ENCODE results near the gene DOLPP1. TPM values are rescaled to one million over a fixed set of nuclear protein-coding genes. Genes with fewer than 3 reads are reported as not detected.

The DOLPP1 gene
- total and polyA plus RNA-seq, 2 of the 8 experiments (the other 6 are each of a cell fraction or from before 2014, with no cell fraction given): 36.0 to 45.3 TPM

GRCh38 chr9:129068110-129068509 lies 12.8 kb upstream of the DOLPP1 start (continued):
- TF ChIP-seq POLR2AphosphoS5 (IDR thresholded peaks at IDR 0.05; ENCODE audit: low read depth, low read length): no peak
- no peak for TF ChIP-seq CTCF (IDR thresholded peaks at IDR 0.05; ENCODE audit: control extremely low read depth in 1 of 3, insufficient read depth in 1 of 3, low read depth in 1 of 3, low read length in 3 of 3)
- no peak for TF ChIP-seq ATF2 (IDR thresholded peaks at IDR 0.05; ENCODE audit: low read length)
- no peak for TF ChIP-seq E2F6 (IDR thresholded peaks at IDR 0.05)
- no peak for TF ChIP-seq EP300 (IDR thresholded peaks at IDR 0.05; ENCODE audit: borderline replicate concordance in 1 of 2, low read depth in 2 of 2, low read length in 2 of 2)

Data from H1 (cell line).